ENCODE data around the gene APOBEC2. TPM values are rescaled to one million over a fixed set of nuclear protein-coding genes. Genes with fewer than 3 reads are reported as not detected.

APOBEC2 gene
- total and polyA plus RNA-seq, 2 of the 13 experiments (the other 11 are each of a cell fraction or from before 2014, with no cell fraction given), result 0.09 TPM; not detected in 1

DNA sequence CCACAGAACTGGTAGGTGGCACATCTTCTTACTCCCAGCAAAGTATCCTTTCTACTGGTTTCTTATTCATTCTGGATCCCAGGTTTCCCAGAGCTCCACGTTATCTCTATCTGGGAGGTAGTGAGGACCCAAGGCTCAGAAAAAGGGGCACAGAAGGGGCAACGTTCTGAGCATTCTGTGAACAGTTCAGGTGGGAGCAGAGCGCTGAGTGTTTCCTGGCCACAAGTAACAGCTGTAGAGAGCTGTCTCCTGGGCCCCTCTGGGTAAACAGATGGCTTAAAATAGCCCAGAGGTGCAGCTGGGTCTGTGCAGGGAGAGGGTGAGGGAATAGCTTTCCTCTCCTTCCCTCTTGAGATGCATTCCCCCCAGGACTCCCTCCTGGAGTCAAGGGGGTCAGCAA is 2.1 kb downstream of the APOBEC2 start (continued):
- TF ChIP-seq ZNF234 (CRISPR knock-in tag; conservative IDR thresholded peaks at IDR 0.05) (no peak), ZNF790 (CRISPR knock-in tag; IDR thresholded peaks at IDR 0.05; ENCODE audit: borderline replicate concordance) (no peak), ZNF547 (CRISPR knock-in tag; IDR thresholded peaks at IDR 0.05) (0 out of 2 replicates have a peak, but pooled peaks have one; percentile 38), ZZZ3 (CRISPR knock-in tag; IDR thresholded peaks at IDR 0.05; ENCODE audit: borderline replicate concordance) (no peak), ZNF17 (CRISPR knock-in tag; IDR thresholded peaks at IDR 0.05) (no peak), ZNF644 (CRISPR knock-in tag; IDR thresholded peaks at IDR 0.05; ENCODE audit: low read depth) (no peak), ARID2 (CRISPR knock-in tag; IDR thresholded peaks at IDR 0.05; ENCODE audit: borderline replicate concordance) (no peak), ZNF768 (CRISPR knock-in tag; IDR thresholded peaks at IDR 0.05) (no peak), MATR3 (CRISPR knock-in tag; IDR thresholded peaks at IDR 0.05) (no peak), MTF1 (CRISPR knock-in tag; IDR thresholded peaks at IDR 0.05) (no peak), ZNF713 (CRISPR knock-in tag; IDR thresholded peaks at IDR 0.05) (no peak), ARNTL (CRISPR knock-in tag; IDR thresholded peaks at IDR 0.05) (no peak), RAD51 (IDR thresholded peaks at IDR 0.05; ENCODE audit: borderline replicate concordance) (no peak), YEATS4 (CRISPR knock-in tag; IDR thresholded peaks at IDR 0.05; ENCODE audit: borderline replicate concordance) (no peak), ELF4 (CRISPR knock-in tag; IDR thresholded peaks at IDR 0.05; ENCODE audit: borderline replicate concordance) (peak; percentile 52; the same call in 1 of the 2 replicates), ZNF33B (CRISPR knock-in tag; IDR thresholded peaks at IDR 0.05) (0 out of 2 replicates have a peak, but pooled peaks have one; percentile 57), NCOA1 (CRISPR knock-in tag; IDR thresholded peaks at IDR 0.05) (no peak), ZNF225 (CRISPR knock-in tag; IDR thresholded peaks at IDR 0.05) (no peak), SALL1 (CRISPR knock-in tag; IDR thresholded peaks at IDR 0.05) (0 out of 2 replicates have a peak, but pooled peaks have one; percentile 22)
- TF ChIP-seq, protein P1, sequence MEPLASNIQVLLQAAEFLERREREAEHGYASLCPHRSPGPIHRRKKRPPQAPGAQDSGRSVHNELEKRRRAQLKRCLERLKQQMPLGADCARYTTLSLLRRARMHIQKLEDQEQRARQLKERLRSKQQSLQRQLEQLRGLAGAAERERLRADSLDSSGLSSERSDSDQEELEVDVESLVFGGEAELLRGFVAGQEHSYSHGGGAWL (CRISPR knock-in tag; IDR thresholded peaks at IDR 0.05), result no peak
- TF ChIP-seq, protein P2, sequence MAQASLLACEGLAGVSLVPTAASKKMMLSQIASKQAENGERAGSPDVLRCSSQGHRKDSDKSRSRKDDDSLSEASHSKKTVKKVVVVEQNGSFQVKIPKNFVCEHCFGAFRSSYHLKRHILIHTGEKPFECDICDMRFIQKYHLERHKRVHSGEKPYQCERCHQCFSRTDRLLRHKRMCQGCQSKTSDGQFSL (CRISPR knock-in tag; IDR thresholded peaks at IDR 0.05), result no peak
- TF ChIP-seq, protein P3, sequence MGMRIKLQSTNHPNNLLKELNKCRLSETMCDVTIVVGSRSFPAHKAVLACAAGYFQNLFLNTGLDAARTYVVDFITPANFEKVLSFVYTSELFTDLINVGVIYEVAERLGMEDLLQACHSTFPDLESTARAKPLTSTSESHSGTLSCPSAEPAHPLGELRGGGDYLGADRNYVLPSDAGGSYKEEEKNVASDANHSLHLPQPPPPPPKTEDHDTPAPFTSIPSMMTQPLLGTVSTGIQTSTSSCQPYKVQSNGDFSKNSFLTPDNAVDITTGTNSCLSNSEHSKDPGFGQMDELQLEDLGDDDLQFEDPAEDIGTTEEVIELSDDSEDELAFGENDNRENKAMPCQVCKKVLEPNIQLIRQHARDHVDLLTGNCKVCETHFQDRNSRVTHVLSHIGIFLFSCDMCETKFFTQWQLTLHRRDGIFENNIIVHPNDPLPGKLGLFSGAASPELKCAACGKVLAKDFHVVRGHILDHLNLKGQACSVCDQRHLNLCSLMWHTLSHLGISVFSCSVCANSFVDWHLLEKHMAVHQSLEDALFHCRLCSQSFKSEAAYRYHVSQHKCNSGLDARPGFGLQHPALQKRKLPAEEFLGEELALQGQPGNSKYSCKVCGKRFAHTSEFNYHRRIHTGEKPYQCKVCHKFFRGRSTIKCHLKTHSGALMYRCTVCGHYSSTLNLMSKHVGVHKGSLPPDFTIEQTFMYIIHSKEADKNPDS (CRISPR knock-in tag; IDR thresholded peaks at IDR 0.05), result no peak
- TF ChIP-seq, protein P4, sequence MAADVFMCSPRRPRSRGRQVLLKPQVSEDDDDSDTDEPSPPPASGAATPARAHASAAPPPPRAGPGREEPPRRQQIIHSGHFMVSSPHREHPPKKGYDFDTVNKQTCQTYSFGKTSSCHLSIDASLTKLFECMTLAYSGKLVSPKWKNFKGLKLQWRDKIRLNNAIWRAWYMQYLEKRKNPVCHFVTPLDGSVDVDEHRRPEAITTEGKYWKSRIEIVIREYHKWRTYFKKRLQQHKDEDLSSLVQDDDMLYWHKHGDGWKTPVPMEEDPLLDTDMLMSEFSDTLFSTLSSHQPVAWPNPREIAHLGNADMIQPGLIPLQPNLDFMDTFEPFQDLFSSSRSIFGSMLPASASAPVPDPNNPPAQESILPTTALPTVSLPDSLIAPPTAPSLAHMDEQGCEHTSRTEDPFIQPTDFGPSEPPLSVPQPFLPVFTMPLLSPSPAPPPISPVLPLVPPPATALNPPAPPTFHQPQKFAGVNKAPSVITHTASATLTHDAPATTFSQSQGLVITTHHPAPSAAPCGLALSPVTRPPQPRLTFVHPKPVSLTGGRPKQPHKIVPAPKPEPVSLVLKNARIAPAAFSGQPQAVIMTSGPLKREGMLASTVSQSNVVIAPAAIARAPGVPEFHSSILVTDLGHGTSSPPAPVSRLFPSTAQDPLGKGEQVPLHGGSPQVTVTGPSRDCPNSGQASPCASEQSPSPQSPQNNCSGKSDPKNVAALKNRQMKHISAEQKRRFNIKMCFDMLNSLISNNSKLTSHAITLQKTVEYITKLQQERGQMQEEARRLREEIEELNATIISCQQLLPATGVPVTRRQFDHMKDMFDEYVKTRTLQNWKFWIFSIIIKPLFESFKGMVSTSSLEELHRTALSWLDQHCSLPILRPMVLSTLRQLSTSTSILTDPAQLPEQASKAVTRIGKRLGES (CRISPR knock-in tag; IDR thresholded peaks at IDR 0.05; ENCODE audit: borderline replicate concordance), result no peak
